ENCODE results near the gene ATP7A.

Gene ATP7A

GRCh38 chrX:77977518-77977917 lies 67.0 kb downstream of the ATP7A start (continued):
- TF ChIP-seq CSDC2 (CRISPR knock-in tag; IDR thresholded peaks at IDR 0.05), result no peak
- TF ChIP-seq, protein P1, sequence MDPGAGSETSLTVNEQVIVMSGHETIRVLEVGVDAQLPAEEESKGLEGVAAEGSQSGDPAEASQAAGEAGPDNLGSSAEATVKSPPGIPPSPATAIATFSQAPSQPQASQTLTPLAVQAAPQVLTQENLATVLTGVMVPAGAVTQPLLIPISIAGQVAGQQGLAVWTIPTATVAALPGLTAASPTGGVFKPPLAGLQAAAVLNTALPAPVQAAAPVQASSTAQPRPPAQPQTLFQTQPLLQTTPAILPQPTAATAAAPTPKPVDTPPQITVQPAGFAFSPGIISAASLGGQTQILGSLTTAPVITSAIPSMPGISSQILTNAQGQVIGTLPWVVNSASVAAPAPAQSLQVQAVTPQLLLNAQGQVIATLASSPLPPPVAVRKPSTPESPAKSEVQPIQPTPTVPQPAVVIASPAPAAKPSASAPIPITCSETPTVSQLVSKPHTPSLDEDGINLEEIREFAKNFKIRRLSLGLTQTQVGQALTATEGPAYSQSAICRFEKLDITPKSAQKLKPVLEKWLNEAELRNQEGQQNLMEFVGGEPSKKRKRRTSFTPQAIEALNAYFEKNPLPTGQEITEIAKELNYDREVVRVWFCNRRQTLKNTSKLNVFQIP (CRISPR knock-in tag; IDR thresholded peaks at IDR 0.05; ENCODE audit: borderline replicate concordance, low read depth), result no peak
- TF ChIP-seq, protein P2, sequence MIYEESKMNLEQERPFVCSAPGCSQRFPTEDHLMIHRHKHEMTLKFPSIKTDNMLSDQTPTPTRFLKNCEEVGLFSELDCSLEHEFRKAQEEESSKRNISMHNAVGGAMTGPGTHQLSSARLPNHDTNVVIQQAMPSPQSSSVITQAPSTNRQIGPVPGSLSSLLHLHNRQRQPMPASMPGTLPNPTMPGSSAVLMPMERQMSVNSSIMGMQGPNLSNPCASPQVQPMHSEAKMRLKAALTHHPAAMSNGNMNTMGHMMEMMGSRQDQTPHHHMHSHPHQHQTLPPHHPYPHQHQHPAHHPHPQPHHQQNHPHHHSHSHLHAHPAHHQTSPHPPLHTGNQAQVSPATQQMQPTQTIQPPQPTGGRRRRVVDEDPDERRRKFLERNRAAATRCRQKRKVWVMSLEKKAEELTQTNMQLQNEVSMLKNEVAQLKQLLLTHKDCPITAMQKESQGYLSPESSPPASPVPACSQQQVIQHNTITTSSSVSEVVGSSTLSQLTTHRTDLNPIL (CRISPR knock-in tag; IDR thresholded peaks at IDR 0.05; ENCODE audit: low read depth), result no peak
- no peak for TF ChIP-seq ESRRG (CRISPR knock-in tag; IDR thresholded peaks at IDR 0.05)
- no peak for TF ChIP-seq TOX (CRISPR knock-in tag; IDR thresholded peaks at IDR 0.05; ENCODE audit: borderline replicate concordance)

- no peak; the same call in 1 of the 2 replicates for TF ChIP-seq TCF4 (CRISPR knock-in tag; IDR thresholded peaks at IDR 0.05; ENCODE audit: borderline replicate concordance)
- TF ChIP-seq ISL1 (CRISPR knock-in tag; IDR thresholded peaks at IDR 0.05), result peak; percentile 93
- TF ChIP-seq, protein P3, sequence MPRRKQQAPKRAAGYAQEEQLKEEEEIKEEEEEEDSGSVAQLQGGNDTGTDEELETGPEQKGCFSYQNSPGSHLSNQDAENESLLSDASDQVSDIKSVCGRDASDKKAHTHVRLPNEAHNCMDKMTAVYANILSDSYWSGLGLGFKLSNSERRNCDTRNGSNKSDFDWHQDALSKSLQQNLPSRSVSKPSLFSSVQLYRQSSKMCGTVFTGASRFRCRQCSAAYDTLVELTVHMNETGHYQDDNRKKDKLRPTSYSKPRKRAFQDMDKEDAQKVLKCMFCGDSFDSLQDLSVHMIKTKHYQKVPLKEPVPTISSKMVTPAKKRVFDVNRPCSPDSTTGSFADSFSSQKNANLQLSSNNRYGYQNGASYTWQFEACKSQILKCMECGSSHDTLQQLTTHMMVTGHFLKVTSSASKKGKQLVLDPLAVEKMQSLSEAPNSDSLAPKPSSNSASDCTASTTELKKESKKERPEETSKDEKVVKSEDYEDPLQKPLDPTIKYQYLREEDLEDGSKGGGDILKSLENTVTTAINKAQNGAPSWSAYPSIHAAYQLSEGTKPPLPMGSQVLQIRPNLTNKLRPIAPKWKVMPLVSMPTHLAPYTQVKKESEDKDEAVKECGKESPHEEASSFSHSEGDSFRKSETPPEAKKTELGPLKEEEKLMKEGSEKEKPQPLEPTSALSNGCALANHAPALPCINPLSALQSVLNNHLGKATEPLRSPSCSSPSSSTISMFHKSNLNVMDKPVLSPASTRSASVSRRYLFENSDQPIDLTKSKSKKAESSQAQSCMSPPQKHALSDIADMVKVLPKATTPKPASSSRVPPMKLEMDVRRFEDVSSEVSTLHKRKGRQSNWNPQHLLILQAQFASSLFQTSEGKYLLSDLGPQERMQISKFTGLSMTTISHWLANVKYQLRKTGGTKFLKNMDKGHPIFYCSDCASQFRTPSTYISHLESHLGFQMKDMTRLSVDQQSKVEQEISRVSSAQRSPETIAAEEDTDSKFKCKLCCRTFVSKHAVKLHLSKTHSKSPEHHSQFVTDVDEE (CRISPR knock-in tag; IDR thresholded peaks at IDR 0.05), result 0 out of 2 replicates have a peak, but pooled peaks have one; percentile 40
- TF ChIP-seq OSR1 (CRISPR knock-in tag; IDR thresholded peaks at IDR 0.05), result no peak
- TF ChIP-seq ESRRG (CRISPR knock-in tag; IDR thresholded peaks at IDR 0.05), result no peak
- no peak for TF ChIP-seq PPARA (CRISPR knock-in tag; IDR thresholded peaks at IDR 0.05; ENCODE audit: borderline replicate concordance)
- no peak for ATAC-seq
These were observed 69.4 kb downstream of the ATP7A start for GRCh38 chrX:77979870-77980269.

DNA sequence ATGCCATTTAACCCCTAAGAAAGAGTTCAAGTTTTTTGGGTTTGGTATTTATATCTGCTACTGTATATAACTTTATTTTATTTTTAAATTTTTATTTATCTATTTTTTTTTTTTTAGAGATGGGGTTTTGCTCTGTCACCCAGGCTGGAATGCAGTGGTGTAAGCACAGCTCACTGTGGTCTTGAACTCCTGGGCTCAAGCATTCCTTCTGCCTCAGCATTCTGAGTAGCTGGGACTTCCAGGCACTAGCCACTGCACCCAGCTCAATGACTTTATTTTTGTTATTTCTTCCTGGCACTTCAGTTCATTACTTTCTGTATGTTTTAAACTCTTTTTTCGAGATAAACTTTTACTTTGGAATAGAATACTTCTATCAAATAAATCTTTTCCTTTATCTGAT lies 101.4 kb downstream of the ATP7A start:
- TF ChIP-seq GLIS3 (CRISPR knock-in tag; IDR thresholded peaks at IDR 0.05), result no peak
- TF ChIP-seq PPARA (CRISPR knock-in tag; IDR thresholded peaks at IDR 0.05; ENCODE audit: borderline replicate concordance), result no peak
- TF ChIP-seq, protein P1 (CRISPR knock-in tag; IDR thresholded peaks at IDR 0.05; ENCODE audit: borderline replicate concordance, low read depth), result no peak
- no peak for TF ChIP-seq SNAI2 (CRISPR knock-in tag; IDR thresholded peaks at IDR 0.05)
- TF ChIP-seq RARB (CRISPR knock-in tag; IDR thresholded peaks at IDR 0.05), result no peak
- TF ChIP-seq ZNF565 (CRISPR knock-in tag; conservative IDR thresholded peaks at IDR 0.05; ENCODE audit: low read depth), result no peak
- TF ChIP-seq, protein P3 (CRISPR knock-in tag; IDR thresholded peaks at IDR 0.05), result no peak
- TF ChIP-seq CSRNP3 (CRISPR knock-in tag; IDR thresholded peaks at IDR 0.05), result no peak
- TF ChIP-seq ESRRG (CRISPR knock-in tag; IDR thresholded peaks at IDR 0.05), result no peak
- no peak for TF ChIP-seq ZFP30 (CRISPR knock-in tag; IDR thresholded peaks at IDR 0.05)
- no peak for TF ChIP-seq BACH2 (CRISPR knock-in tag; IDR thresholded peaks at IDR 0.05; ENCODE audit: borderline replicate concordance)
- TF ChIP-seq, protein P4, sequence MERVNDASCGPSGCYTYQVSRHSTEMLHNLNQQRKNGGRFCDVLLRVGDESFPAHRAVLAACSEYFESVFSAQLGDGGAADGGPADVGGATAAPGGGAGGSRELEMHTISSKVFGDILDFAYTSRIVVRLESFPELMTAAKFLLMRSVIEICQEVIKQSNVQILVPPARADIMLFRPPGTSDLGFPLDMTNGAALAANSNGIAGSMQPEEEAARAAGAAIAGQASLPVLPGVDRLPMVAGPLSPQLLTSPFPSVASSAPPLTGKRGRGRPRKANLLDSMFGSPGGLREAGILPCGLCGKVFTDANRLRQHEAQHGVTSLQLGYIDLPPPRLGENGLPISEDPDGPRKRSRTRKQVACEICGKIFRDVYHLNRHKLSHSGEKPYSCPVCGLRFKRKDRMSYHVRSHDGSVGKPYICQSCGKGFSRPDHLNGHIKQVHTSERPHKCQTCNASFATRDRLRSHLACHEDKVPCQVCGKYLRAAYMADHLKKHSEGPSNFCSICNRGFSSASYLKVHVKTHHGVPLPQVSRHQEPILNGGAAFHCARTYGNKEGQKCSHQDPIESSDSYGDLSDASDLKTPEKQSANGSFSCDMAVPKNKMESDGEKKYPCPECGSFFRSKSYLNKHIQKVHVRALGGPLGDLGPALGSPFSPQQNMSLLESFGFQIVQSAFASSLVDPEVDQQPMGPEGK (CRISPR knock-in tag; IDR thresholded peaks at IDR 0.05; ENCODE audit: borderline replicate concordance), result no peak
- TF ChIP-seq ZC3H10 (CRISPR knock-in tag; IDR thresholded peaks at IDR 0.05), result no peak
- no peak for TF ChIP-seq ZFP3 (CRISPR knock-in tag; IDR thresholded peaks at IDR 0.05)
- TF ChIP-seq CSDC2 (CRISPR knock-in tag; IDR thresholded peaks at IDR 0.05), result no peak
- ATAC-seq, result no peak
